ENCODE results near the gene THBS2. TPM values are rescaled to one million over a fixed set of nuclear protein-coding genes. Genes with fewer than 3 reads are reported as not detected.

The THBS2 gene
- total RNA-seq, 6 experiments from 2014 or later, result 2.7 to 28.7 (median 7.8) TPM

DNA sequence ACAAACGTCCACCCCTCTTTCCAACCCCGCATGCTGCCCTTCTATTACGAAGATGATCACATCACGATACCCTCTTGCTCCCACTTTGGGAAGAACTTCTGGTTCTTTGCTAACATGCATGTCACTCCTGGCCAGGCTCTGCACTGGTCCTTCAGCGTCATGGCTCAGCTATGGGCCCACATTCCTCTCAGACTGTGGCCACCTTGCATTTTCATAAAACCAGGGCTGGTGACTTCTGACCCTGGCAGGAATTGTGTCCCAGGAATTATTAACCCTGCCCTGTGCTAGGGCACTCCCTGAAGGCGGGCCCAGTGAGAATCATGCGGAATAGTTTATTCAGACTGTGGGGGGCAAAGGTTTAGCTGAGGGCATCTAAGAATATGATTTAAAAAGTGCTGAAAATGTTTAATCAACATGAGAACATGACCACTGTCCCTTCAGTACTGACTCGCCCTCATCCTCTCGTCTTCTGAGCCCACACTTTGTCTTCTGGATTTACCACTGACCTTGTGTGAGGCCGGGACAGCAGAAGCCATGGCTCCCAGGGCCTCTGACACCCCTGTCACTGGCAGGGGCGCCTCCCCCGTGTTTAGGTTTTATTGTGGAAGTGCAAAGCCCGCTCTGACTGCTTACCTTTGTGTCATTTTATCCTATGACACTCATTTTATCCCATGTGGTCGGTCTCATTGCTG is 38.1 kb upstream of the THBS2 start:
- Histone ChIP-seq H3K27me3 (no peaks in the 10 kb centered on the region), H3K9me3 (peaks cover 0 to 4% (median 0%) of the 10 kb centered on the region in 4 donors), H3K36me3 (no peaks in the 10 kb centered on the region), H3K4me3 (no peak overlapping the region), H3K27ac (no peak overlapping the region), H3K4me1 (no peaks in the 10 kb centered on the region)
- no peak for ATAC-seq
- intact Hi-C loops (cut with DNase I), result no loop called here
- 47% methylated on average over 12 of the region's 14 CpGs for WGBS (ENCODE audit: insufficient coverage, low coverage, low lambda C conversion rate, missing lambda C conversion rate)
- TF ChIP-seq, protein P1, sequence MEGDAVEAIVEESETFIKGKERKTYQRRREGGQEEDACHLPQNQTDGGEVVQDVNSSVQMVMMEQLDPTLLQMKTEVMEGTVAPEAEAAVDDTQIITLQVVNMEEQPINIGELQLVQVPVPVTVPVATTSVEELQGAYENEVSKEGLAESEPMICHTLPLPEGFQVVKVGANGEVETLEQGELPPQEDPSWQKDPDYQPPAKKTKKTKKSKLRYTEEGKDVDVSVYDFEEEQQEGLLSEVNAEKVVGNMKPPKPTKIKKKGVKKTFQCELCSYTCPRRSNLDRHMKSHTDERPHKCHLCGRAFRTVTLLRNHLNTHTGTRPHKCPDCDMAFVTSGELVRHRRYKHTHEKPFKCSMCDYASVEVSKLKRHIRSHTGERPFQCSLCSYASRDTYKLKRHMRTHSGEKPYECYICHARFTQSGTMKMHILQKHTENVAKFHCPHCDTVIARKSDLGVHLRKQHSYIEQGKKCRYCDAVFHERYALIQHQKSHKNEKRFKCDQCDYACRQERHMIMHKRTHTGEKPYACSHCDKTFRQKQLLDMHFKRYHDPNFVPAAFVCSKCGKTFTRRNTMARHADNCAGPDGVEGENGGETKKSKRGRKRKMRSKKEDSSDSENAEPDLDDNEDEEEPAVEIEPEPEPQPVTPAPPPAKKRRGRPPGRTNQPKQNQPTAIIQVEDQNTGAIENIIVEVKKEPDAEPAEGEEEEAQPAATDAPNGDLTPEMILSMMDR (IDR thresholded peaks at IDR 0.05), result no peak
- no peak for TF ChIP-seq POLR2A (IDR thresholded peaks at IDR 0.05)
- no peak for DNase-seq

DNA sequence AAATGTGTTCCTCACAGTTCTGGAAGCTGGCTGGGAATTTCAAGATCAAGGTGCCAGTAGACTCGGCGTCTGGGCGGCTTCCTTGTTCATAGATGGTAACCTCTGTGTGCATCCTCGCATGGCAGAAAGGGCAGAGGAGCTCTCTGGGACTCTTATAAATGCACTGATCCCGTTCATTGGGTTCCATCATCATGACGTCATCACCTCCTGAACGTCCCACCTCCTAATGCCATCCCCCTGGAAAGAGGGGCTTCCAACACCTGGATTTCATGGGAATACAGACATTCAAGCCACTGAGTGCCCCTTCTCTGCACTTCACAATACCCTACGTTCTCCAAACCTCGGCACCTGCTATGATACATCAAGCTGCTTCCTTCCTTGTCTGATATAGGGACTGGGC is 37.5 kb upstream of the THBS2 start:
- Histone ChIP-seq H3K27me3 (no peaks in the 10 kb centered on the region), H3K36me3 (no peaks in the 10 kb centered on the region), H3K27ac (no peak overlapping the region), H3K9me3 (peaks cover 0 to 4% (median 0%) of the 10 kb centered on the region in 4 donors), H3K4me1 (no peaks in the 10 kb centered on the region), H3K4me3 (no peak overlapping the region)
- intact Hi-C loops (cut with DNase I), result no loop called here
- 73% methylated on average over 7 of the region's 9 CpGs for WGBS (ENCODE audit: insufficient coverage, low coverage, low lambda C conversion rate, missing lambda C conversion rate)
- TF ChIP-seq, protein P1 (IDR thresholded peaks at IDR 0.05), result no peak
- no peak for TF ChIP-seq POLR2A (IDR thresholded peaks at IDR 0.05)
- DNase-seq (no peak), ATAC-seq (no peak)

DNA sequence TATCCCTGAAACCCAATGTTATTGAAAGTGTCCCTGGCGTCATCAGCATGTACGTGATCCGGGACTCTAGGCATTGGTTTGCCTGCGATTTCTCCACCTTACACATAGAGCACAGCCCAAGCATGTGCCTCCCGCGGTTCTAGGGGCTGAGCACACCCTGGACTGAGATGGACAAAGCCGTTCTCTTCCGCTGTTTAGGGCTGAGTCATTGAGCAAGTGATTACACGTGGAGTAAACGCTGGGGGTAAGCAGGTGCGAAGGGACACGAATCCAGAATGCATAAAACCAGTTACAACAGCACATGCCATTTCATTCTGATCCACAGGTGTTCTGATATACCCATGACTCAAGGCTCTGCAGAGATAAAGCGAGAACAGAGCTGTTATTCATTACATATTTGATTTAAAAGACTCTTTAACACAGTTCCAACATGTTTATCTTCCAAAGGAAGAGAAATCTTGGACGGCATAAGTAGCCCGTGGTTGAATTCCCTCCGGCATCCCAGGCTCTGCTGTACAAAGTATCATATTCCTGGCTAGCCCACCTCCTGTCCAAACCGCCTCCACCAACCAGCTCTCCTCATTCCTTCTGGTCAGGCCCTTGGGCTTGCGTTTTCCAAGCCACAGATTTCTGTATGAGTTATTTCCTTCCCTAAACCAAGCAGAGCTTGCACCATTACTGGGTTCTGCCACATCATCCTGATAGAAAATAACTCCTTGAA is 36.1 kb upstream of the THBS2 start:
- no peak for ATAC-seq
- no peaks in the 10 kb centered on the region for H3K9me3 ChIP-seq
- no peaks in the 10 kb centered on the region for H3K4me1 ChIP-seq
- H3K27ac ChIP-seq, result no peak overlapping the region
- H3K36me3 ChIP-seq, result no peaks in the 10 kb centered on the region
- WGBS (ENCODE audit: insufficient coverage, low coverage, low lambda C conversion rate, missing lambda C conversion rate), result 68% methylated on average over 17 of the region's 18 CpGs
- intact Hi-C loops (cut with DNase I), result no loop called here
- DNase-seq, result no peak
- no peaks in the 10 kb centered on the region for H3K27me3 ChIP-seq
- no peak overlapping the region for H3K4me3 ChIP-seq
- no peak for TF ChIP-seq POLR2A (IDR thresholded peaks at IDR 0.05)

DNA sequence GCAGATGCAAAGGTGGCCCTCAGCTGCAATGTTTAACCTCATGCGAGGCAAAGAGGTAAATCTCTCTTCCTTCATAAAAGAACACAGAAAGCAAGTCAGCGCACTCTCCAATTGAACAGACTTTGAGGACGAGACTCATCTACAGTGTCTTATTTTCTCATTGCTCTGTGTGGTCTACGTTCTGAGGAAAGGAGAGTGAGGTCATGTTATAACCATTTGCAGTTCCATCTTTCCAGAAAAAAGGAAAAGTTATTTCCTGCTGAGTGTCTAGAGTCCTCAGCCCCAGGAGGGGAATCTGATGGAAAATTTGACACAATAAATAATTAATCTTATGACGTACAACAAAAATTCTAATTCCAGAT is 35.6 kb upstream of the THBS2 start:
- no peaks in the 10 kb centered on the region for H3K27me3 ChIP-seq
- TF ChIP-seq POLR2A (IDR thresholded peaks at IDR 0.05), result no peak
- TF ChIP-seq, protein P1 (IDR thresholded peaks at IDR 0.05), result no peak
- DNase-seq (no peak), ATAC-seq (no peak)
- H3K36me3 ChIP-seq, result no peaks in the 10 kb centered on the region
- H3K4me3 ChIP-seq, result no peak overlapping the region
- H3K4me1 ChIP-seq, result no peaks in the 10 kb centered on the region
- H3K9me3 ChIP-seq, result no peaks in the 10 kb centered on the region
- intact Hi-C loops (cut with DNase I), result no loop called here
- H3K27ac ChIP-seq, result no peak overlapping the region
- WGBS (ENCODE audit: insufficient coverage, low coverage, low lambda C conversion rate, missing lambda C conversion rate), result 51% methylated on average over 4 of the region's 5 CpGs

DNA sequence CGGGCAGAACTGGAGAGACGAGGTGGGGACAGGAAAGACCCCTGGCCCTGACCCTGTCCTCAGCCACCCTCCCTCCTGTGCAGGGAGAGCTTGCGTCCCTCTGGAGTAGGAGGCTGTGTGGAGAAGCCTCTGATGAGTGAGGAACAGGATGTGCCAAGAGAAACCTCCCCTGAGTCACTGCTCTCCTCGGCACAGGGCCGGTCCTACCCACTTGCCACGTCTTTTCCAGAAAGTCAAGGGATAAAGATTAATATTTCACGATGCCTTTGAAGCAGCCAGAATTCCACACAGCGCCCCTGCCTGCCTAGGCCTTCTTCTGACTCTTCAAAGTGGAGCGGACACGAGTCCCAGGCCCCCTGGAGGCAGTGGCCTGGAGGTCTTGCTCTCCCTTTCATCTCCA is 34.9 kb upstream of the THBS2 start:
- H3K36me3 ChIP-seq, result no peaks in the 10 kb centered on the region
- H3K4me3 ChIP-seq, result no peak overlapping the region
- no peak for DNase-seq
- ATAC-seq, result peak in 1 of 4 donors; percentile 12
- no peaks in the 10 kb centered on the region for H3K9me3 ChIP-seq
- 65% methylated on average over 4 of the region's 10 CpGs for whole genome bisulfite sequencing (ENCODE audit: insufficient coverage, low coverage, low lambda C conversion rate, missing lambda C conversion rate)
- no peak overlapping the region for H3K27ac ChIP-seq
- no peaks in the 10 kb centered on the region for H3K4me1 ChIP-seq
- H3K27me3 ChIP-seq, result no peaks in the 10 kb centered on the region
- intact Hi-C loops (cut with DNase I), result no loop called here
- TF ChIP-seq POLR2A (IDR thresholded peaks at IDR 0.05), result no peak
- TF ChIP-seq, protein P1 (IDR thresholded peaks at IDR 0.05), result no peak
